Stimulated activated CD8-positive, alpha-beta memory T cell treated with anti-CD3 and anti-CD28 coated beads, Interleukin-7, amount 100 ng/mL, for 48 hours (primary cell): Measurements from ENCODE around the gene SLC17A7.

Experiments used
- DNase-seq, 2 donors: peaks; one replicate each; pipeline ENCODE4 v3.0.0-alpha.2; 2020; ENCODE audit warnings: low read depth in 1 of 2; ENCODE audit errors: extremely low read depth in 1 of 2

Gene SLC17A7

GRCh38 chr19:49383599-49383998 is 57.7 kb downstream of the SLC17A7 start:
- DNase-seq = no peak

GRCh38 chr19:49382639-49383038 is 58.7 kb downstream of the SLC17A7 start:
- no peak for DNase-seq

GRCh38 chr19:49380391-49380790 is 60.9 kb downstream of the SLC17A7 start:
- no peak for DNase-seq
